DOHH2 (cell line): ENCODE measurements around the gene LAMTOR3.

Source experiments
- H3F3A ChIP-seq: fragments of 200-600 bp; sonication (generic), shearing (Covaris generic); 2 replicates; pipeline ENCODE4 v1.6.0; 2016; ENCODE audit warnings: antibody characterized with exemption, mild to moderate bottlenecking; ENCODE audit not compliant: control insufficient read depth, insufficient read depth
- H3K27ac ChIP-seq: fragments of 200-600 bp; sonication (generic); 2 replicates; pipeline ENCODE4 v1.5.1; 2014; ENCODE audit warnings: low read depth, mild to moderate bottlenecking, low read length, moderate library complexity
- H3K27me3 ChIP-seq: fragments of 200-600 bp; sonication (generic); 2 replicates; pipeline ENCODE4 v1.6.1; 2014; ENCODE audit warnings: mild to moderate bottlenecking, low read length, mixed read lengths; ENCODE audit not compliant: control insufficient read depth
- H3K36me3 ChIP-seq: fragments of 200-600 bp; sonication (generic); 2 replicates; pipeline ENCODE4 v1.6.1; 2014; ENCODE audit warnings: mild to moderate bottlenecking, low read length, moderate library complexity, mixed read lengths; ENCODE audit not compliant: control insufficient read depth
- H3K4me1 ChIP-seq: fragments of 200-600 bp; sonication (generic); 2 replicates; pipeline ENCODE4 v1.6.1; 2014; ENCODE audit warnings: mild to moderate bottlenecking, low read length, mixed read lengths; ENCODE audit not compliant: control insufficient read depth
- H3K4me2 ChIP-seq: fragments of 200-600 bp; sonication (generic); 2 replicates; pipeline ENCODE4 v1.6.0; 2014; ENCODE audit warnings: mild to moderate bottlenecking, low read length, moderate library complexity
- H3K4me3 ChIP-seq: fragments of 200-600 bp; sonication (generic); 2 replicates; pipeline ENCODE4 v1.5.1; 2014; ENCODE audit warnings: mild to moderate bottlenecking, low read length, mixed read lengths
- H3K79me2 ChIP-seq: fragments of 200-600 bp; sonication (generic); 2 replicates; pipeline ENCODE4 v1.6.1; 2014; ENCODE audit warnings: mild to moderate bottlenecking, low read length, mixed read lengths; ENCODE audit not compliant: control insufficient read depth
- H3K9me2 ChIP-seq: fragments of 200-600 bp; sonication (generic); replicated peaks from 2 replicates; pipeline ENCODE4 v1.6.1; 2014; ENCODE audit warnings: mild to moderate bottlenecking, low read length, mixed read lengths; ENCODE audit not compliant: control insufficient read depth
- H3K9me3 ChIP-seq: fragments of 200-600 bp; sonication (generic); 2 replicates; pipeline ENCODE4 v1.6.1; 2014; ENCODE audit warnings: antibody characterized with exemption, low read length, mixed read lengths; ENCODE audit not compliant: control insufficient read depth, insufficient read depth
- H4K20me1 ChIP-seq: fragments of 200-600 bp; sonication (generic); 2 replicates; pipeline ENCODE4 v1.6.0; 2014; ENCODE audit warnings: low read depth, mild to moderate bottlenecking, antibody characterized with exemption, low read length, moderate library complexity; ENCODE audit not compliant: control insufficient read depth, insufficient read depth
- CTCF ChIP-seq: fragments of 200-600 bp; sonication (generic); IDR thresholded peaks from one replicate; pipeline ENCODE4 v1.5.1; 2014; ENCODE audit warnings: antibody characterized with exemption, mild to moderate bottlenecking, low read depth, low read length; ENCODE audit not compliant: poor library complexity, severe bottlenecking
- EZH2phosphoT487 ChIP-seq: fragments of 200-600 bp; sonication (generic); IDR thresholded peaks from 2 replicates; pipeline ENCODE4 v1.6.1; 2017; ENCODE audit warnings: borderline replicate concordance, mild to moderate bottlenecking, antibody characterized with exemption, low read length, moderate library complexity, mixed read lengths

The LAMTOR3 gene

GRCh38 chr4:99886146-99886545 lies 8.1 kb downstream of the LAMTOR3 start:
- H3K27ac ChIP-seq, result no peak overlapping the region
- peaks cover 32% of the 10 kb centered on the region for H3K36me3 ChIP-seq
- TF ChIP-seq CTCF (no peak), EZH2phosphoT487 (no peak)
- H4K20me1 ChIP-seq, result no peaks in the 10 kb centered on the region
- H3F3A ChIP-seq, result 0 out of 2 replicates have a peak, but pooled peaks cover 14% of the 10 kb centered on the region
- H3K79me2 ChIP-seq, result peaks cover 4% of the 10 kb centered on the region
- H3K9me2 ChIP-seq, result no peaks in the 10 kb centered on the region
- H3K9me3 ChIP-seq, result no peaks in the 10 kb centered on the region
- no peaks in the 10 kb centered on the region for H3K4me1 ChIP-seq
- H3K4me2 ChIP-seq, result no peak overlapping the region
- H3K4me3 ChIP-seq, result no peak overlapping the region
- no peaks in the 10 kb centered on the region for H3K27me3 ChIP-seq

GRCh38 chr4:99885687-99886086 lies 8.5 kb downstream of the LAMTOR3 start:
- Histone ChIP-seq H3K9me3 (no peaks in the 10 kb centered on the region), H3K79me2 (peaks cover under 1% of the 10 kb centered on the region; the same call in 1 of the 2 replicates), H3K4me2 (no peak overlapping the region), H3K27ac (no peak overlapping the region), H4K20me1 (no peaks in the 10 kb centered on the region), H3K4me3 (no peak overlapping the region), H3F3A (0 out of 2 replicates have a peak, but pooled peaks cover 13% of the 10 kb centered on the region), H3K4me1 (no peaks in the 10 kb centered on the region), H3K36me3 (peaks cover 36% of the 10 kb centered on the region), H3K9me2 (no peaks in the 10 kb centered on the region), H3K27me3 (no peaks in the 10 kb centered on the region)
- TF ChIP-seq EZH2phosphoT487 (no peak), CTCF (no peak)

- H3K4me3 ChIP-seq, result no peak overlapping the region
- no peaks in the 10 kb centered on the region for H3K9me2 ChIP-seq
- peaks cover 41% of the 10 kb centered on the region for H3K36me3 ChIP-seq
- H4K20me1 ChIP-seq, result no peaks in the 10 kb centered on the region
- no peaks in the 10 kb centered on the region for H3K79me2 ChIP-seq
- H3K27me3 ChIP-seq, result no peaks in the 10 kb centered on the region
- H3K4me1 ChIP-seq, result no peaks in the 10 kb centered on the region
- no peak overlapping the region for H3K4me2 ChIP-seq
- TF ChIP-seq CTCF, result peak; percentile 61
- TF ChIP-seq EZH2phosphoT487, result no peak
- H3F3A ChIP-seq, result 0 out of 2 replicates have a peak, but pooled peaks cover 10% of the 10 kb centered on the region
- H3K9me3 ChIP-seq, result no peaks in the 10 kb centered on the region
- no peak overlapping the region for H3K27ac ChIP-seq
Measured at GRCh38 chr4:99885063-99885664, 9.1 kb downstream of the LAMTOR3 start.

- Histone ChIP-seq H3K27ac (no peak overlapping the region), H3K4me2 (no peak overlapping the region), H3K27me3 (no peaks in the 10 kb centered on the region), H3K79me2 (no peaks in the 10 kb centered on the region), H3K4me3 (no peak overlapping the region), H3K9me2 (no peaks in the 10 kb centered on the region), H4K20me1 (no peaks in the 10 kb centered on the region), H3F3A (no peaks in the 10 kb centered on the region), H3K4me1 (no peaks in the 10 kb centered on the region), H3K9me3 (no peaks in the 10 kb centered on the region), H3K36me3 (peaks cover 39% of the 10 kb centered on the region)
- TF ChIP-seq EZH2phosphoT487 (no peak), CTCF (no peak)
Measured at GRCh38 chr4:99879458-99879857, 14.8 kb downstream of the LAMTOR3 start.
